ENCODE data around the gene MED8.

GRCh38 chr1:43425045-43425444 is 35.4 kb upstream of the MED8 start:
- TF ChIP-seq, protein P1, sequence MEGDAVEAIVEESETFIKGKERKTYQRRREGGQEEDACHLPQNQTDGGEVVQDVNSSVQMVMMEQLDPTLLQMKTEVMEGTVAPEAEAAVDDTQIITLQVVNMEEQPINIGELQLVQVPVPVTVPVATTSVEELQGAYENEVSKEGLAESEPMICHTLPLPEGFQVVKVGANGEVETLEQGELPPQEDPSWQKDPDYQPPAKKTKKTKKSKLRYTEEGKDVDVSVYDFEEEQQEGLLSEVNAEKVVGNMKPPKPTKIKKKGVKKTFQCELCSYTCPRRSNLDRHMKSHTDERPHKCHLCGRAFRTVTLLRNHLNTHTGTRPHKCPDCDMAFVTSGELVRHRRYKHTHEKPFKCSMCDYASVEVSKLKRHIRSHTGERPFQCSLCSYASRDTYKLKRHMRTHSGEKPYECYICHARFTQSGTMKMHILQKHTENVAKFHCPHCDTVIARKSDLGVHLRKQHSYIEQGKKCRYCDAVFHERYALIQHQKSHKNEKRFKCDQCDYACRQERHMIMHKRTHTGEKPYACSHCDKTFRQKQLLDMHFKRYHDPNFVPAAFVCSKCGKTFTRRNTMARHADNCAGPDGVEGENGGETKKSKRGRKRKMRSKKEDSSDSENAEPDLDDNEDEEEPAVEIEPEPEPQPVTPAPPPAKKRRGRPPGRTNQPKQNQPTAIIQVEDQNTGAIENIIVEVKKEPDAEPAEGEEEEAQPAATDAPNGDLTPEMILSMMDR (IDR thresholded peaks at IDR 0.05; ENCODE audit: insufficient read depth, low read depth, low read length) = no peak
- no peak for TF ChIP-seq EZH2 (IDR thresholded peaks at IDR 0.05; ENCODE audit: insufficient read depth, low read length)

All from astrocyte (in vitro differentiated cells and primary cell).